HepG2 (cell line): ENCODE measurements around the gene CELSR2. TPM values are rescaled to one million over a fixed set of nuclear protein-coding genes. Genes with fewer than 3 reads are reported as not detected.

ENCODE experiments used
- CBX1 ChIP-seq: IDR thresholded peaks from one replicate; pipeline ENCODE4 v1.6.1; 2016; ENCODE audit warnings: antibody characterized with exemption, low read depth
- ERF ChIP-seq: IDR thresholded peaks from 2 replicates; pipeline ENCODE4 v1.6.1; 2018; ENCODE audit warnings: missing biosample characterization, missing genetic modification reagents
- HOXA7 ChIP-seq: sonication (generic); formaldehyde crosslinking; IDR thresholded peaks from 2 replicates; pipeline ENCODE4 v1.8.1; 2022; ENCODE audit warnings: mild to moderate bottlenecking, missing genetic modification reagents, moderate library complexity
- KDM1A ChIP-seq: IDR thresholded peaks from 2 replicates; pipeline ENCODE4 v1.6.1; 2016; ENCODE audit warnings: missing compliant biosample characterization
- MBNL3 ChIP-seq: fragments of 250-450 bp; sonication (Bioruptor Pico); conservative IDR thresholded peaks from 2 replicates; pipeline ENCODE4 v1.8.0; 2022; ENCODE audit warnings: mild to moderate bottlenecking, inconsistent platforms
- REPIN1 ChIP-seq: sonication (generic); formaldehyde crosslinking; IDR thresholded peaks from 2 replicates; pipeline ENCODE4 v1.8.0; 2022; ENCODE audit warnings: missing genetic modification reagents, low read depth, mild to moderate bottlenecking, borderline replicate concordance
- ZBTB10 ChIP-seq: sonication (generic); formaldehyde crosslinking; IDR thresholded peaks from 2 replicates; pipeline ENCODE4 v1.4.0; 2020; ENCODE audit warnings: missing genetic modification reagents, borderline replicate concordance
- ZMYM4 ChIP-seq: sonication (generic); formaldehyde crosslinking; IDR thresholded peaks from 2 replicates; pipeline ENCODE4 v1.8.1; 2023; ENCODE audit warnings: mild to moderate bottlenecking, missing genetic modification reagents
- ZNF205 ChIP-seq: IDR thresholded peaks from 2 replicates; pipeline ENCODE4 v1.6.1; 2018; ENCODE audit warnings: missing biosample characterization, missing genetic modification reagents
- ZNF3 ChIP-seq: IDR thresholded peaks from 2 replicates; pipeline ENCODE4 v1.7.0; 2017; ENCODE audit warnings: inconsistent platforms
- ZNF761 ChIP-seq: sonication (generic); formaldehyde crosslinking; conservative IDR thresholded peaks from 2 replicates; pipeline ENCODE4 v1.4.0; 2020; ENCODE audit warnings: mild to moderate bottlenecking, missing genetic modification reagents
- ZSCAN25 ChIP-seq: sonication (generic); formaldehyde crosslinking; IDR thresholded peaks from 2 replicates; pipeline ENCODE4 v1.8.0; 2022; ENCODE audit warnings: mild to moderate bottlenecking, missing genetic modification reagents
- polyA plus RNA-seq, 8 experiments: library from polyadenylated mRNA; depleted of rRNA in 3 of 8; stranded (reverse) in 7 of 8; unstranded in 1 of 8; fragments of >200 nt; fragmentation: Illumina TruSeq in 4 of 8; extraction: Trizol in 4 of 8; gene quantifications; 2 replicates each; pipeline versions ENCODE4 v1.2.1 to v1.2.3, GENCODE V29; 2011 to 2016; ENCODE audit warnings: low read depth in 4 of 8, missing spikeins in 1 of 8, mixed read lengths in 1 of 8; ENCODE audit not compliant: insufficient read depth in 1 of 8
- total RNA-seq, 5 experiments: library from RNA; depleted of rRNA; stranded (reverse); fragments of >200 nt; fragmentation: Illumina TruSeq; extraction: Trizol; gene quantifications; 2 replicates each; pipeline ENCODE4 v1.2.3, GENCODE V29; 2016; ENCODE audit warnings: low read depth in 1 of 5
- TF ChIP-seq, protein P1 (sequence below), 2 experiments: sonication (generic) in 1 of 2; formaldehyde crosslinking in 1 of 2; IDR thresholded peaks; 2 replicates each; pipeline versions ENCODE4 v1.4.0 to v1.6.1; 2018 to 2020; ENCODE audit warnings: missing genetic modification reagents in 2 of 2, borderline replicate concordance in 1 of 2, low read depth in 1 of 2, mild to moderate bottlenecking in 1 of 2, missing biosample characterization in 1 of 2
- TF ChIP-seq, protein P2 (sequence below): sonication (generic); formaldehyde crosslinking; IDR thresholded peaks from 2 replicates; pipeline ENCODE4 v1.8.1; 2023; ENCODE audit warnings: missing genetic modification reagents, inconsistent platforms, borderline replicate concordance
- TF ChIP-seq, protein P3 (sequence below): IDR thresholded peaks from 2 replicates; pipeline ENCODE4 v1.6.1; 2016; ENCODE audit warnings: missing compliant biosample characterization, missing genetic modification reagents, borderline replicate concordance
- TF ChIP-seq, protein P4 (sequence below): sonication (generic); formaldehyde crosslinking; IDR thresholded peaks from 2 replicates; pipeline ENCODE4 v1.4.0; 2020; ENCODE audit warnings: missing genetic modification reagents

The CELSR2 gene
- total and polyA plus RNA-seq, 2 of the 13 experiments (the other 11 are each of a cell fraction or from before 2014, with no cell fraction given): 4.0 to 6.6 TPM

GRCh38 chr1:109299558-109300343, 50.4 kb downstream of the CELSR2 start (continued):
- 0 out of 2 replicates have a peak, but pooled peaks have one; percentile 49 for TF ChIP-seq REPIN1 (CRISPR knock-in tag)
- TF ChIP-seq MBNL3 (CRISPR knock-in tag): no peak
- TF ChIP-seq, protein P1, sequence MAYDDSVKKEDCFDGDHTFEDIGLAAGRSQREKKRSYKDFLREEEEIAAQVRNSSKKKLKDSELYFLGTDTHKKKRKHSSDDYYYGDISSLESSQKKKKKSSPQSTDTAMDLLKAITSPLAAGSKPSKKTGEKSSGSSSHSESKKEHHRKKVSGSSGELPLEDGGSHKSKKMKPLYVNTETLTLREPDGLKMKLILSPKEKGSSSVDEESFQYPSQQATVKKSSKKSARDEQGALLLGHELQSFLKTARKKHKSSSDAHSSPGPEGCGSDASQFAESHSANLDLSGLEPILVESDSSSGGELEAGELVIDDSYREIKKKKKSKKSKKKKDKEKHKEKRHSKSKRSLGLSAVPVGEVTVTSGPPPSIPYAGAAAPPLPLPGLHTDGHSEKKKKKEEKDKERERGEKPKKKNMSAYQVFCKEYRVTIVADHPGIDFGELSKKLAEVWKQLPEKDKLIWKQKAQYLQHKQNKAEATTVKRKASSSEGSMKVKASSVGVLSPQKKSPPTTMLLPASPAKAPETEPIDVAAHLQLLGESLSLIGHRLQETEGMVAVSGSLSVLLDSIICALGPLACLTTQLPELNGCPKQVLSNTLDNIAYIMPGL (CRISPR knock-in tag; IDR thresholded peaks at IDR 0.05; ENCODE audit: borderline replicate concordance in 1 of 2, low read depth in 1 of 2): peak in 1 of 2 experiments; percentile 11; a peak in 1 of 4 replicates
- no peak for TF ChIP-seq CBX1
- no peak; the same call in 1 of the 2 replicates for TF ChIP-seq KDM1A (CRISPR knock-in tag)
- no peak for TF ChIP-seq HOXA7 (CRISPR knock-in tag)
- no peak for TF ChIP-seq ZNF205 (CRISPR knock-in tag)
- TF ChIP-seq, protein P2, sequence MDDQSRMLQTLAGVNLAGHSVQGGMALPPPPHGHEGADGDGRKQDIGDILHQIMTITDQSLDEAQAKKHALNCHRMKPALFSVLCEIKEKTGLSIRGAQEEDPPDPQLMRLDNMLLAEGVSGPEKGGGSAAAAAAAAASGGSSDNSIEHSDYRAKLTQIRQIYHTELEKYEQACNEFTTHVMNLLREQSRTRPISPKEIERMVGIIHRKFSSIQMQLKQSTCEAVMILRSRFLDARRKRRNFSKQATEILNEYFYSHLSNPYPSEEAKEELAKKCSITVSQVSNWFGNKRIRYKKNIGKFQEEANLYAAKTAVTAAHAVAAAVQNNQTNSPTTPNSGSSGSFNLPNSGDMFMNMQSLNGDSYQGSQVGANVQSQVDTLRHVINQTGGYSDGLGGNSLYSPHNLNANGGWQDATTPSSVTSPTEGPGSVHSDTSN: no peak
- TF ChIP-seq ZSCAN25 (CRISPR knock-in tag): peak; percentile 6; the same call in 1 of the 2 replicates
- peak; percentile 31; the same call in 1 of the 2 replicates for TF ChIP-seq ZMYM4
- TF ChIP-seq ERF (CRISPR knock-in tag): no peak
- no peak for TF ChIP-seq ZNF761
- 0 out of 2 replicates have a peak, but pooled peaks have one; percentile 32 for TF ChIP-seq ZNF3 (CRISPR knock-in tag)
- TF ChIP-seq, protein P3, sequence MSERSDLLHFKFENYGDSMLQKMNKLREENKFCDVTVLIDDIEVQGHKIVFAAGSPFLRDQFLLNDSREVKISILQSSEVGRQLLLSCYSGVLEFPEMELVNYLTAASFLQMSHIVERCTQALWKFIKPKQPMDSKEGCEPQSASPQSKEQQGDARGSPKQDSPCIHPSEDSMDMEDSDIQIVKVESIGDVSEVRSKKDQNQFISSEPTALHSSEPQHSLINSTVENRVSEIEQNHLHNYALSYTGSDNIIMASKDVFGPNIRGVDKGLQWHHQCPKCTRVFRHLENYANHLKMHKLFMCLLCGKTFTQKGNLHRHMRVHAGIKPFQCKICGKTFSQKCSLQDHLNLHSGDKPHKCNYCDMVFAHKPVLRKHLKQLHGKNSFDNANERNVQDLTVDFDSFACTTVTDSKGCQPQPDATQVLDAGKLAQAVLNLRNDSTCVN (CRISPR knock-in tag): no peak; the same call in 1 of the 2 replicates
- no peak for TF ChIP-seq ZBTB10
- TF ChIP-seq, protein P4, sequence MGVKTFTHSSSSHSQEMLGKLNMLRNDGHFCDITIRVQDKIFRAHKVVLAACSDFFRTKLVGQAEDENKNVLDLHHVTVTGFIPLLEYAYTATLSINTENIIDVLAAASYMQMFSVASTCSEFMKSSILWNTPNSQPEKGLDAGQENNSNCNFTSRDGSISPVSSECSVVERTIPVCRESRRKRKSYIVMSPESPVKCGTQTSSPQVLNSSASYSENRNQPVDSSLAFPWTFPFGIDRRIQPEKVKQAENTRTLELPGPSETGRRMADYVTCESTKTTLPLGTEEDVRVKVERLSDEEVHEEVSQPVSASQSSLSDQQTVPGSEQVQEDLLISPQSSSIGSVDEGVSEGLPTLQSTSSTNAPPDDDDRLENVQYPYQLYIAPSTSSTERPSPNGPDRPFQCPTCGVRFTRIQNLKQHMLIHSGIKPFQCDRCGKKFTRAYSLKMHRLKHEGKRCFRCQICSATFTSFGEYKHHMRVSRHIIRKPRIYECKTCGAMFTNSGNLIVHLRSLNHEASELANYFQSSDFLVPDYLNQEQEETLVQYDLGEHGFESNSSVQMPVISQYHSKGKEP: no peak; the same call in 1 of the 2 replicates
